Measurements from ENCODE around the gene FOXA1. TPM values are rescaled to one million over a fixed set of nuclear protein-coding genes. Genes with fewer than 3 reads are reported as not detected.

Gene FOXA1
- total and polyA plus RNA-seq, 9 of the 15 experiments (the other 6 are each of a cell fraction or from before 2014, with no cell fraction given) = 0.20 to 3.0 (median 1.3) TPM

DNA sequence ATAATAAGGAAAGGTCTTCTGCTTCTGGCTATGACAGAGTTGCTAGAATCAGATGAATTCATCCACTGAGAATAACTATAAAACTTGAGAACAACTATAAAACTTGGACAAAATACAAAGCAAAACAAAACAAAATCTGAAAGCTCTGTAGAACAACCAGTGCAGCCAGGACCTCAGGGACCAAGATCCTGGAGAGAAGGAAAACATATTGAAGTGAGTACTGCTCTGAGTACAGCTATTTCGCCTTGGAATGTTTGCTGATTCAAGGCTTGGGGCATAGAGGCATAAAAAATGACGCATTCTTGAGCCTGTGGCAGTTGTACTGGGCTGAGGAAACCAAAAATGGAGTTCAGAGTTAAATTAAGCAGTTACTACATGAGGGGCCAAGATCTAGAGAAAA lies 21.7 kb downstream of the FOXA1 start:
- ChIA-PET CTCF (ENCODE audit: low intra/inter-chr PET ratio) (no interaction called here), POLR2A (no interaction called here)
- Histone ChIP-seq H3K27ac (ENCODE audit: extremely low read depth, low read depth, low read length) (no peak overlapping the region), H3K4me1 (replicated peaks in 1 of 2; ENCODE audit: control insufficient read depth in 2 of 2, insufficient read depth in 2 of 2, low read length in 2 of 2) (no peaks in the 10 kb centered on the region), H4K20me1 (replicated peaks; ENCODE audit: control insufficient read depth, insufficient read depth, low read length) (no peaks in the 10 kb centered on the region), H3K9ac (ENCODE audit: insufficient read depth in 1 of 2, low read depth in 2 of 2, low read length in 2 of 2) (no peak overlapping the region), H3K79me2 (ENCODE audit: control insufficient read depth, insufficient read depth, low read length) (no peaks in the 10 kb centered on the region), H3K4me2 (ENCODE audit: insufficient read depth, low read length) (no peak overlapping the region), H3K27me3 (ENCODE audit: control insufficient read depth in 2 of 2, insufficient read depth in 2 of 2, low read length in 2 of 2) (no peaks in the 10 kb centered on the region), H3K9me1 (ENCODE audit: control insufficient read depth, insufficient read depth, low read length) (no peaks in the 10 kb centered on the region), H3K36me3 (ENCODE audit: control insufficient read depth, insufficient read depth, low read length) (no peaks in the 10 kb centered on the region), H3K9me3 (replicated peaks; ENCODE audit: control insufficient read depth, insufficient read depth, low read depth, low read length) (no peaks in the 10 kb centered on the region), H2AFZ (ENCODE audit: low read depth, low read length) (no peak overlapping the region), H3K4me3 (no peak overlapping the region)
- WGBS (ENCODE audit: insufficient coverage, low coverage, missing lambda C conversion rate) = 4% methylated on average over 2 of the region's 2 CpGs
- DNase-seq (ENCODE audit: extremely low read depth in 1 of 4, low spot score in 3 of 4) (no peak), FAIRE-seq (no peak), ATAC-seq (no peak)
- intact Hi-C loops (cut with micrococcal nuclease) = no loop called here
- in situ Hi-C loops (cut with MboI) = no loop called here
- no TSS peak for BruUV-seq (replicated peaks)
- no peak for TF ChIP-seq NFE2 (IDR thresholded peaks at IDR 0.05; ENCODE audit: low read depth)
- TF ChIP-seq STAG1 (CRISPR knock-in tag; IDR thresholded peaks at IDR 0.05; ENCODE audit: borderline replicate concordance) = no peak
- TF ChIP-seq PPARD (CRISPR knock-in tag; IDR thresholded peaks at IDR 0.05) = no peak
- no peak for TF ChIP-seq HNRNPK (IDR thresholded peaks at IDR 0.05; ENCODE audit: low read depth, low read length, poor library complexity, severe bottlenecking)
- no peak for TF ChIP-seq NR3C1 (CRISPR knock-in tag; IDR thresholded peaks at IDR 0.05)
- no peak for TF ChIP-seq MXI1 (IDR thresholded peaks at IDR 0.05; ENCODE audit: low read depth, low read length)
- TF ChIP-seq, protein P1, sequence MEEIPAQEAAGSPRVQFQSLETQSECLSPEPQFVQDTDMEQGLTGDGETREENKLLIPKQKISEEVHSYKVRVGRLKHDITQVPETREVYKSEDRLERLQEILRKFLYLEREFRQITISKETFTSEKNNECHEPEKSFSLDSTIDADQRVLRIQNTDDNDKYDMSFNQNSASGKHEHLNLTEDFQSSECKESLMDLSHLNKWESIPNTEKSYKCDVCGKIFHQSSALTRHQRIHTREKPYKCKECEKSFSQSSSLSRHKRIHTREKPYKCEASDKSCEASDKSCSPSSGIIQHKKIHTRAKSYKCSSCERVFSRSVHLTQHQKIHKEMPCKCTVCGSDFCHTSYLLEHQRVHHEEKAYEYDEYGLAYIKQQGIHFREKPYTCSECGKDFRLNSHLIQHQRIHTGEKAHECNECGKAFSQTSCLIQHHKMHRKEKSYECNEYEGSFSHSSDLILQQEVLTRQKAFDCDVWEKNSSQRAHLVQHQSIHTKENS (CRISPR knock-in tag; IDR thresholded peaks at IDR 0.05) = no peak
- no peak for TF ChIP-seq CBX5 (IDR thresholded peaks at IDR 0.05; ENCODE audit: borderline replicate concordance, low read depth)
- TF ChIP-seq, protein P2, sequence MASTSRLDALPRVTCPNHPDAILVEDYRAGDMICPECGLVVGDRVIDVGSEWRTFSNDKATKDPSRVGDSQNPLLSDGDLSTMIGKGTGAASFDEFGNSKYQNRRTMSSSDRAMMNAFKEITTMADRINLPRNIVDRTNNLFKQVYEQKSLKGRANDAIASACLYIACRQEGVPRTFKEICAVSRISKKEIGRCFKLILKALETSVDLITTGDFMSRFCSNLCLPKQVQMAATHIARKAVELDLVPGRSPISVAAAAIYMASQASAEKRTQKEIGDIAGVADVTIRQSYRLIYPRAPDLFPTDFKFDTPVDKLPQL (IDR thresholded peaks at IDR 0.05; ENCODE audit: extremely low read depth, insufficient read length) = no peak
- no peak for TF ChIP-seq CEBPG (CRISPR knock-in tag; IDR thresholded peaks at IDR 0.05)
- TF ChIP-seq CEBPG (tag; conservative IDR thresholded peaks at IDR 0.05 in 1 of 2, IDR thresholded peaks at IDR 0.05 in 1 of 2) = no peak
